ENCODE measurements around the gene TBC1D30. TPM values are rescaled to one million over a fixed set of nuclear protein-coding genes. Genes with fewer than 3 reads are reported as not detected.

The TBC1D30 gene
- total RNA-seq, 6 experiments from 2014 or later = 1.1 to 2.7 (median 1.3) TPM

DNA sequence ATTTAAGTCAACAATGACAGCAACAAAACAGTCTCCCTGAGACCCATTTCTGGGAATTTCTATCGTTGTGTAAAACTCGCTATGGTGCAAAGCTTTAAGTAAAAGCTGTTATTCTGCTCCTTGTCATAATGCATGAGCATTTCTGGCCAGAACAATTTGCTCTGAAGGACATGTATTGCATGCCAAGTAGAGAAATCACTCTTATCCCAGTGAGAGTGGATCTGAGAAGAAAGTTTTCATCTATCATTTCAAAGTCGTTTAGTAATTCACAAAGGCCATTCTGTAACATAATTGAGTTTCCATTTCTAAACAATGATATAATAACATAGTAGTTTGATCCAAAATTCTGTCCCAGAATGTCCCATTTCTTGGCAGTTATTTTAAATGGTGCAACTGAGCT, 86.6 kb downstream of the TBC1D30 start:
- Histone ChIP-seq H3K27ac (no peak overlapping the region), H3K36me3 (no peaks in the 10 kb centered on the region), H3K4me1 (no peaks in the 10 kb centered on the region), H3K9me3 (no peaks in the 10 kb centered on the region), H3K27me3 (no peaks in the 10 kb centered on the region), H3K4me3 (no peak overlapping the region)
- WGBS (ENCODE audit: insufficient coverage, low coverage, low lambda C conversion rate, missing lambda C conversion rate) = 61% methylated on average over 3 of the region's 3 CpGs
- DNase-seq (no peak), ATAC-seq (no peak)
- intact Hi-C loops (cut with DNase I) = no loop called here
- TF ChIP-seq, protein P1, sequence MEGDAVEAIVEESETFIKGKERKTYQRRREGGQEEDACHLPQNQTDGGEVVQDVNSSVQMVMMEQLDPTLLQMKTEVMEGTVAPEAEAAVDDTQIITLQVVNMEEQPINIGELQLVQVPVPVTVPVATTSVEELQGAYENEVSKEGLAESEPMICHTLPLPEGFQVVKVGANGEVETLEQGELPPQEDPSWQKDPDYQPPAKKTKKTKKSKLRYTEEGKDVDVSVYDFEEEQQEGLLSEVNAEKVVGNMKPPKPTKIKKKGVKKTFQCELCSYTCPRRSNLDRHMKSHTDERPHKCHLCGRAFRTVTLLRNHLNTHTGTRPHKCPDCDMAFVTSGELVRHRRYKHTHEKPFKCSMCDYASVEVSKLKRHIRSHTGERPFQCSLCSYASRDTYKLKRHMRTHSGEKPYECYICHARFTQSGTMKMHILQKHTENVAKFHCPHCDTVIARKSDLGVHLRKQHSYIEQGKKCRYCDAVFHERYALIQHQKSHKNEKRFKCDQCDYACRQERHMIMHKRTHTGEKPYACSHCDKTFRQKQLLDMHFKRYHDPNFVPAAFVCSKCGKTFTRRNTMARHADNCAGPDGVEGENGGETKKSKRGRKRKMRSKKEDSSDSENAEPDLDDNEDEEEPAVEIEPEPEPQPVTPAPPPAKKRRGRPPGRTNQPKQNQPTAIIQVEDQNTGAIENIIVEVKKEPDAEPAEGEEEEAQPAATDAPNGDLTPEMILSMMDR (IDR thresholded peaks at IDR 0.05) = no peak
- no peak for TF ChIP-seq POLR2A (IDR thresholded peaks at IDR 0.05)

DNA sequence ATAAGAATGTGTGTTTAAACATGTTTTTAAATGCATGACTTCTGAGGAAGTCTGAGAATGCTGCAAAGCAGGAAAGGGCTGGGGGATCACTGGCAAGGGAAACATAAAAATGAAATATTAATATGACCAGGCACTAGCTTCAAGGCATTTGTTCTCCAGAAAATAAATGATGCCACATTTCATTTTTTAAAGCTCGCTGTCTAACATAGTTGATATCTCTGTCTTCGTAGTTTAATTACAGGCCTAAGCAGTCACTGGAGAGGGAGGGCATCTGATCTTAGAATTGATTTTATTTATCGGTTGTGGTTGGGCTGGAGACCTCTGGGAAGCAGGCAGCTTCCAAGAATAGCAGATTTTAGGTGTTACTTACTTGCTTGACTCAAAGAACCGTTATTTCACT, 87.5 kb downstream of the TBC1D30 start:
- Histone ChIP-seq H3K27me3 (no peaks in the 10 kb centered on the region), H3K9me3 (no peaks in the 10 kb centered on the region), H3K4me3 (no peak overlapping the region), H3K27ac (no peak overlapping the region), H3K36me3 (no peaks in the 10 kb centered on the region), H3K4me1 (no peaks in the 10 kb centered on the region)
- no peak for TF ChIP-seq POLR2A (IDR thresholded peaks at IDR 0.05)
- TF ChIP-seq, protein P1 (IDR thresholded peaks at IDR 0.05) = no peak
- no peak for DNase-seq
- intact Hi-C loops (cut with DNase I) = no loop called here
- 65% methylated on average over 4 of the region's 4 CpGs for WGBS (ENCODE audit: insufficient coverage, low coverage, low lambda C conversion rate, missing lambda C conversion rate)
- ATAC-seq = no peak

DNA sequence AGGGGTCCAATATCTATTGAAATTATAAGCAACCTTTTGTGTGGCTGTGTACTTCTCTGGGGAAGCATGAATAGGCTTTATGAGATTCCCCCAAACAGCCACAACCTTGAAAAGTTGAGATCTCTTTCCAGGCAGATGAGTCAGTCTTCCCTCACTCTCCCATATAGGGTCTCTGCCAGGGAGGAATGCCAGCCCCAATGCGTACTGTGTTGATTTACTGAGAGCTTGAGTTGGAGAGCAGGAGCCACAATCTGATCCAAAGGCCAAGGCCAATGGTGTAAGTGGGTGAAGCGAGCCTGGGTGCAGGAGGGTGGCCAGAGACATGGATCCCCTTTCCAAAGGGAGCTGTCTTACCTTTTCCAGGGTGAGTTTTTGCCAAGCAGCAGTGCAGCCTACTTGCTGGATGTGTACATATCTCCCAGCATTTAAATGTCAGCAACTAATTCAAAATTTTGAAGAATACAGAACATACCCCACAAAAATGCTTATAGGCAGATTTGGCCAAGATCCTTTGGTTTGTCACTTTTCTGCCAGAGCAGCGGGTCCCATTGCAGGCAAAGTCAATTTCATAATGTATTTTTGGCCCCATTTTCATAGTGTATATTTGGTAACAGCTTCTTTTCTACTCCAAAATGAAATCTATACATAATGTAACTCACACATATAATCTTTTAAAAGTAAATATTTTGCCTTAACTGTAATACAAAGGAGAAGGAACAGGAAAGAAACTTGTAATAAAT, 88.2 kb downstream of the TBC1D30 start:
- intact Hi-C loops (cut with DNase I) = no loop called here
- 75% methylated on average over 2 of the region's 3 CpGs for WGBS (ENCODE audit: insufficient coverage, low coverage, low lambda C conversion rate, missing lambda C conversion rate)
- ATAC-seq (no peak), DNase-seq (no peak)
- Histone ChIP-seq H3K4me3 (no peak overlapping the region), H3K27ac (no peak overlapping the region), H3K4me1 (no peaks in the 10 kb centered on the region), H3K36me3 (no peaks in the 10 kb centered on the region), H3K9me3 (no peaks in the 10 kb centered on the region), H3K27me3 (no peaks in the 10 kb centered on the region)
- TF ChIP-seq POLR2A (IDR thresholded peaks at IDR 0.05) = no peak
- TF ChIP-seq, protein P1 (IDR thresholded peaks at IDR 0.05) = no peak

DNA sequence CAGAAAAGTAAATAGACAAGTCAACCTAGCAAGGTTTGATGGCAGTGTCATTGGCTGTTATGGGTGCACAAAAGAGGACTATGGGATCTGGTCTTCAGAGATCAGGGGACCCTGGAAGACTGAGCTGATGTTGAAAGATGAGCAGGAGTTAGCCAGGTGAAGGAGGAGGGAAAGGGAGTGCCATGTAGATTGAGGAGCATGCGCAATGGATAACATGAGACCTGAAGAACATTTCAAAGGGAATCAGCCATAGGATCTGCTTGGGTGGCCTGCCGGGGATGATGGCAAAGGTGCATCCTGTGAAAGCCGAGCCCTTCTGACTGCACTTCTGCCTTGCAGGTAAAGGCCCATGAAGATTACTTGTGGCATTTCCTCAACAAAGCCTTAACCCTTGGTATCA, 90.8 kb downstream of the TBC1D30 start:
- Histone ChIP-seq H3K4me1 (no peaks in the 10 kb centered on the region), H3K9me3 (no peaks in the 10 kb centered on the region), H3K27ac (no peak overlapping the region), H3K27me3 (no peaks in the 10 kb centered on the region), H3K4me3 (no peak overlapping the region), H3K36me3 (no peaks in the 10 kb centered on the region)
- ATAC-seq (no peak), DNase-seq (no peak)
- intact Hi-C loops (cut with DNase I) = no loop called here
- TF ChIP-seq POLR2A (IDR thresholded peaks at IDR 0.05) = no peak
- TF ChIP-seq, protein P1 (IDR thresholded peaks at IDR 0.05) = no peak
- 69% methylated on average over 3 of the region's 3 CpGs for WGBS (ENCODE audit: insufficient coverage, low coverage, low lambda C conversion rate, missing lambda C conversion rate)
